Uterus (tissue), 4 donors: ENCODE results near the gene GNS. TPM values are rescaled to one million over a fixed set of nuclear protein-coding genes. Genes with fewer than 3 reads are reported as not detected.

Experiments
- DNase-seq, 2 donors: peaks; one replicate each; pipeline ENCODE4 v3.0.0-alpha.2; 2019 to 2020
- H3K27ac ChIP-seq, 2 donors: fragments of 200-600 bp; sonication (generic); 1 replicate in 1 of 2; 2 replicates in 1 of 2; pipeline ENCODE4 v1.5.1; 2016 to 2018
- H3K27me3 ChIP-seq, 2 donors: fragments of 200-600 bp; sonication (generic); one replicate each; pipeline ENCODE4 v1.5.1; 2018 to 2019; ENCODE audit warnings: control low read depth in 1 of 2
- H3K36me3 ChIP-seq, 2 donors: fragments of 200-600 bp; sonication (generic); one replicate each; pipeline ENCODE4 v1.5.1; 2019; ENCODE audit warnings: control low read depth in 1 of 2
- H3K4me1 ChIP-seq, 2 donors: fragments of 200-600 bp; sonication (generic); one replicate each; pipeline ENCODE4 v1.5.1; 2018 to 2019; ENCODE audit warnings: control low read depth in 1 of 2
- H3K4me3 ChIP-seq, 2 donors: fragments of 200-600 bp; sonication (generic); 1 replicate in 1 of 2; 2 replicates in 1 of 2; pipeline ENCODE4 v1.5.1; 2018 to 2019; ENCODE audit warnings: mild to moderate bottlenecking in 1 of 2
- H3K9me3 ChIP-seq, 2 donors: fragments of 200-600 bp; sonication (generic); one replicate each; pipeline ENCODE4 v1.5.1; 2019; ENCODE audit warnings: control low read depth in 1 of 2
- CTCF ChIP-seq, 4 experiments: fragments of 200-600 bp in 2 of 4; fragments of 450-650 bp in 2 of 4; sonication (generic) in 2 of 4; IDR thresholded peaks; one replicate each; pipeline ENCODE4 v1.5.1; 2016 to 2019; ENCODE audit warnings: antibody characterized with exemption in 4 of 4, mild to moderate bottlenecking in 2 of 4, moderate library complexity in 1 of 4
- POLR2A ChIP-seq, 2 donors: fragments of 450-650 bp; IDR thresholded peaks; one replicate each; pipeline ENCODE4 v1.6.1; 2016; ENCODE audit warnings: antibody characterized with exemption in 2 of 2, mild to moderate bottlenecking in 1 of 2, moderate library complexity in 1 of 2
- intact Hi-C: fragments of 100-400 bp; cut with DNase I; formaldehyde crosslinking; loops from one replicate; pipeline ENCODE4 v1.15.1; 2023; ENCODE audit warnings: low total_unique reads
- total RNA-seq, 4 donors: library from RNA; depleted of rRNA in 3 of 4; stranded (reverse); fragments of >200 nt in 3 of 4; gene quantifications; one replicate each; pipeline versions ENCODE4 v1.1.0 to v1.2.4, GENCODE V29; 2014 to 2023
- donor health status: DM: yes; HTN: yes; CAD: no.

Gene GNS
- total RNA-seq, 4 donors from 2014 or later = 71.5 to 148 (median 116) TPM

- H3K36me3 ChIP-seq = no peaks in the 10 kb centered on the region
These were observed 35.6 kb downstream of the GNS start for GRCh38 chr12:64723630-64724029.

GRCh38 chr12:64722835-64723234 lies 36.4 kb downstream of the GNS start:
- no peak for DNase-seq
- H3K9me3 ChIP-seq = no peaks in the 10 kb centered on the region
- no peak overlapping the region for H3K4me3 ChIP-seq
- intact Hi-C loops = no loop called here
- no peaks in the 10 kb centered on the region for H3K4me1 ChIP-seq
- TF ChIP-seq POLR2A (IDR thresholded peaks at IDR 0.05) (no peak), CTCF (IDR thresholded peaks at IDR 0.05) (no peak)
- no peak overlapping the region for H3K27ac ChIP-seq
- no peaks in the 10 kb centered on the region for H3K27me3 ChIP-seq
- H3K36me3 ChIP-seq = no peaks in the 10 kb centered on the region

More at GRCh38 chr12:64723630-64724029, 35.6 kb downstream of the GNS start:
- intact Hi-C loops = no loop called here
- no peaks in the 10 kb centered on the region for H3K9me3 ChIP-seq
- no peaks in the 10 kb centered on the region for H3K27me3 ChIP-seq
- no peak for DNase-seq
- H3K4me1 ChIP-seq = no peaks in the 10 kb centered on the region
- H3K4me3 ChIP-seq = no peak overlapping the region
- TF ChIP-seq CTCF (IDR thresholded peaks at IDR 0.05) (no peak), POLR2A (IDR thresholded peaks at IDR 0.05) (no peak)
- H3K27ac ChIP-seq = no peak overlapping the region

GRCh38 chr12:64720884-64721283 lies 38.3 kb downstream of the GNS start:
- no peaks in the 10 kb centered on the region for H3K9me3 ChIP-seq
- no peak overlapping the region for H3K27ac ChIP-seq
- intact Hi-C loops = no loop called here
- DNase-seq = no peak
- no peaks in the 10 kb centered on the region for H3K4me1 ChIP-seq
- TF ChIP-seq POLR2A (IDR thresholded peaks at IDR 0.05) = no peak
- TF ChIP-seq CTCF (IDR thresholded peaks at IDR 0.05) = no peak
- no peaks in the 10 kb centered on the region for H3K36me3 ChIP-seq
- no peak overlapping the region for H3K4me3 ChIP-seq
- H3K27me3 ChIP-seq = no peaks in the 10 kb centered on the region

- intact Hi-C loops = no loop called here
- TF ChIP-seq CTCF (IDR thresholded peaks at IDR 0.05) = no peak
- no peak for TF ChIP-seq POLR2A (IDR thresholded peaks at IDR 0.05)
- no peak for DNase-seq
- Histone ChIP-seq H3K4me3 (no peak overlapping the region), H3K4me1 (no peaks in the 10 kb centered on the region), H3K9me3 (no peaks in the 10 kb centered on the region), H3K36me3 (no peaks in the 10 kb centered on the region), H3K27me3 (no peaks in the 10 kb centered on the region), H3K27ac (no peak overlapping the region)
These were observed 40.6 kb downstream of the GNS start for GRCh38 chr12:64718649-64719048.

- H3K36me3 ChIP-seq = no peaks in the 10 kb centered on the region
- no peak for DNase-seq
- intact Hi-C loops = no loop called here
- no peak overlapping the region for H3K27ac ChIP-seq
- no peaks in the 10 kb centered on the region for H3K9me3 ChIP-seq
- no peak overlapping the region for H3K4me3 ChIP-seq
- TF ChIP-seq POLR2A (IDR thresholded peaks at IDR 0.05) (no peak), CTCF (IDR thresholded peaks at IDR 0.05) (no peak)
- no peaks in the 10 kb centered on the region for H3K4me1 ChIP-seq
- no peaks in the 10 kb centered on the region for H3K27me3 ChIP-seq
These were observed 42.3 kb downstream of the GNS start for GRCh38 chr12:64716839-64717455.
